ENCODE data around the gene CHRM4. TPM values are rescaled to one million over a fixed set of nuclear protein-coding genes. Genes with fewer than 3 reads are reported as not detected.

The CHRM4 gene
- total RNA-seq, 2 experiments from 2014 or later = 0.09 TPM; not detected in 1

GRCh38 chr11:46370253-46370652, 21.3 kb downstream of the CHRM4 start:
- ChIA-PET CTCF (ENCODE audit: unreplicated experiment) (no interaction called here), POLR2A (interaction anchor here (1.3 kb wide), 1 partner anchor 18 kb away, joined by 4 read pairs; no protein-coding TSS in a partner anchor)
- no peak for DNase-seq (ENCODE audit: low spot score)
- no peak overlapping the region for H3K27ac ChIP-seq (ENCODE audit: low read depth, low read length, poor library complexity, severe bottlenecking)
- H3K9me3 ChIP-seq (ENCODE audit: low read length) = no peaks in the 10 kb centered on the region
- peaks cover 8% of the 10 kb centered on the region; the same call in 1 of the 2 replicates for H4K20me1 ChIP-seq (ENCODE audit: insufficient read depth, low read length)
- intact Hi-C loops (cut with micrococcal nuclease; ENCODE audit: unreplicated experiment) = no loop called here
- no peak overlapping the region for H3K4me3 ChIP-seq (ENCODE audit: low read depth, low read length, poor library complexity, severe bottlenecking)
- TF ChIP-seq EZH2phosphoT487 (IDR thresholded peaks at IDR 0.05; ENCODE audit: borderline replicate concordance, low read depth, low read length) = no peak
- TF ChIP-seq CTCF (conservative IDR thresholded peaks at IDR 0.05; ENCODE audit: low read length) = no peak
- peaks cover 4% of the 10 kb centered on the region for H3K4me1 ChIP-seq (ENCODE audit: insufficient read depth, low read length, poor library complexity, severe bottlenecking)
- BruUV-seq (replicated peaks) = no TSS peak
- no peaks in the 10 kb centered on the region for H3K9me2 ChIP-seq (ENCODE audit: insufficient read depth, low read length)
- H2AFZ ChIP-seq (ENCODE audit: low read length) = no peak overlapping the region
- H3K79me2 ChIP-seq (ENCODE audit: insufficient read depth, low read depth, low read length) = no peaks in the 10 kb centered on the region
- H3K36me3 ChIP-seq (ENCODE audit: insufficient read depth, low read length) = peaks cover 64% of the 10 kb centered on the region
- no peak overlapping the region for H3K4me2 ChIP-seq (ENCODE audit: low read length)

- no peaks in the 10 kb centered on the region for H3K9me3 ChIP-seq (ENCODE audit: low read length)
- CTCF ChIA-PET (ENCODE audit: unreplicated experiment) = no interaction called here
- no peaks in the 10 kb centered on the region for H3K9me2 ChIP-seq (ENCODE audit: insufficient read depth, low read length)
- H4K20me1 ChIP-seq (ENCODE audit: insufficient read depth, low read length) = peaks cover 8% of the 10 kb centered on the region; the same call in 1 of the 2 replicates
- H3K4me3 ChIP-seq (ENCODE audit: low read depth, low read length, poor library complexity, severe bottlenecking) = no peak overlapping the region
- TF ChIP-seq EZH2phosphoT487 (IDR thresholded peaks at IDR 0.05; ENCODE audit: borderline replicate concordance, low read depth, low read length) = no peak
- peak; percentile 84 for TF ChIP-seq CTCF (conservative IDR thresholded peaks at IDR 0.05; ENCODE audit: low read length)
- peaks cover 4% of the 10 kb centered on the region for H3K4me1 ChIP-seq (ENCODE audit: insufficient read depth, low read length, poor library complexity, severe bottlenecking)
- DNase-seq (ENCODE audit: low spot score) = peak; percentile 55
- no peaks in the 10 kb centered on the region for H3K79me2 ChIP-seq (ENCODE audit: insufficient read depth, low read depth, low read length)
- H2AFZ ChIP-seq (ENCODE audit: low read length) = no peak overlapping the region
- H3K27ac ChIP-seq (ENCODE audit: low read depth, low read length, poor library complexity, severe bottlenecking) = no peak overlapping the region
- intact Hi-C loops (cut with micrococcal nuclease; ENCODE audit: unreplicated experiment) = no loop called here
- H3K36me3 ChIP-seq (ENCODE audit: insufficient read depth, low read length) = peaks cover 58% of the 10 kb centered on the region
- POLR2A ChIA-PET = interaction anchor here (1.0 to 1.3 kb wide), 2 partner anchors 9 to 17 kb away, joined by 3 to 4 read pairs; no protein-coding TSS in a partner anchor
- no peak overlapping the region for H3K4me2 ChIP-seq (ENCODE audit: low read length)
- BruUV-seq (replicated peaks) = no TSS peak
Observed at GRCh38 chr11:46369458-46370152, 22.0 kb downstream of the CHRM4 start.

- Histone ChIP-seq H3K4me3 (ENCODE audit: low read depth, low read length, poor library complexity, severe bottlenecking) (no peak overlapping the region), H4K20me1 (ENCODE audit: insufficient read depth, low read length) (peaks cover 8% of the 10 kb centered on the region; the same call in 1 of the 2 replicates), H3K79me2 (ENCODE audit: insufficient read depth, low read depth, low read length) (peaks cover 4% of the 10 kb centered on the region; the same call in 1 of the 2 replicates), H3K9me3 (ENCODE audit: low read length) (no peaks in the 10 kb centered on the region), H3K4me2 (ENCODE audit: low read length) (no peak overlapping the region), H3K27ac (ENCODE audit: low read depth, low read length, poor library complexity, severe bottlenecking) (no peak overlapping the region), H3K9me2 (ENCODE audit: insufficient read depth, low read length) (no peaks in the 10 kb centered on the region), H2AFZ (ENCODE audit: low read length) (no peak overlapping the region), H3K4me1 (ENCODE audit: insufficient read depth, low read length, poor library complexity, severe bottlenecking) (peaks cover 9% of the 10 kb centered on the region), H3K36me3 (ENCODE audit: insufficient read depth, low read length) (peaks cover 60% of the 10 kb centered on the region)
- intact Hi-C loops (cut with micrococcal nuclease; ENCODE audit: unreplicated experiment) = loop anchor here (1.0 kb wide), 2 partner anchors 16 to 21 kb away; partner anchors contain the start of gene DGKZ
- ChIA-PET POLR2A (no interaction called here), CTCF (ENCODE audit: unreplicated experiment) (interaction anchor here (2.0 kb wide), 1 partner anchor 19 kb away, joined by 5 read pairs; no protein-coding TSS in a partner anchor)
- no TSS peak for BruUV-seq (replicated peaks)
- no peak for DNase-seq (ENCODE audit: low spot score)
- no peak for TF ChIP-seq EZH2phosphoT487 (IDR thresholded peaks at IDR 0.05; ENCODE audit: borderline replicate concordance, low read depth, low read length)
- TF ChIP-seq CTCF (conservative IDR thresholded peaks at IDR 0.05; ENCODE audit: low read length) = no peak
Observed at GRCh38 chr11:46367916-46368267, 23.7 kb downstream of the CHRM4 start.
